Suprapubic skin (tissue), 4 donors: ENCODE measurements around the gene CAMK2A.

Experiments
- EP300 ChIP-seq: sonication (generic); formaldehyde crosslinking; IDR thresholded peaks from one replicate; pipeline ENCODE4 v1.6.1; 2017; ENCODE audit warnings: antibody characterized with exemption
- POLR2A ChIP-seq, 2 donors: fragments of 450-650 bp; IDR thresholded peaks; one replicate each; pipeline ENCODE4 v1.6.1; 2017; ENCODE audit warnings: antibody characterized with exemption in 2 of 2, mild to moderate bottlenecking in 2 of 2, moderate library complexity in 2 of 2
- POLR2AphosphoS5 ChIP-seq, 3 donors: sonication (generic); formaldehyde crosslinking; IDR thresholded peaks; one replicate each; pipeline ENCODE4 v1.6.1; 2017; ENCODE audit warnings: antibody characterized with exemption in 3 of 3
- TF ChIP-seq, protein P1 (sequence below), 2 donors: fragments of 200-600 bp in 1 of 2; fragments of 450-650 bp in 1 of 2; sonication (generic) in 1 of 2; IDR thresholded peaks; one replicate each; pipeline ENCODE4 v1.5.1; 2016 to 2019; ENCODE audit warnings: antibody characterized with exemption in 2 of 2, mild to moderate bottlenecking in 1 of 2, moderate library complexity in 1 of 2

DNA sequence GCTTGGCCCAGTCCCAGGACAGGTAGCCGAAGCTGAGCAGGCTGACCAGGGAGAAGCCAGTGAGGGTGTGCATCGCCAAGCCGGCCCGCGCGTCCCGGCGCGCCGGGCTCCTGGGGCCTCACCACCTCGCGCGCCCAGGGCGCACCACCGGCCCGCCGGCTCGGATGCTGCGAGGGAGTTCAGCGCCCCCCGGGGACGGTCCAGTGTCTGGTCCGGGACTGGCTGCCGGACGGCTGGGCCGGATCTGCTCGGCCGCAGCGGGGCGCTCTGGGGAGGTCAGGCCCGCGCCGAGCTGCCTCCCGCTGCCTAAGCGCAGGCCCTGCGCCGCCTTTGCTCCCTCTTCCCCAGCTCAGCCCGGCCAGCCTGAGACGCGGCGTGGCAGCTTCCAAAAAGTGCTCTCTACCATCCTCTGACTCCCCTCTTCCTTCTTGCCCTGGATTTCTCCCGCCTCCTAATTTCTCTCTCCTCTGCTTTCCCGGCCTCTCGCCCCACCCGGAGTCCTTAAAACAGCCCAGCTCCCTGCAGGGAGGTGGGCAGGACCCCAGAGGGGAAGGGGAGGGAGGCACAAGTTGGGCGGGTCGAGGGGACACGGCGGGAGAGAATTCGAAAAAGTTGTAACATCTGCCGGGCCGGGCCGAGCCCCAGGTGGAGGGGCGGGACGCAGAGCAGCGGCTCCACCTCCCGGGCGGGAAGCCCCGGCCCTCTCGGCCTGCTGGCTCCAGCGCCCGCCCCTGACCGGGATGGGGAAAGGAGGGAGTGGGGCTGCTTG is 12.9 kb upstream of the CAMK2A start, which contains the start of gene ARSI:
- TF ChIP-seq, protein P1, sequence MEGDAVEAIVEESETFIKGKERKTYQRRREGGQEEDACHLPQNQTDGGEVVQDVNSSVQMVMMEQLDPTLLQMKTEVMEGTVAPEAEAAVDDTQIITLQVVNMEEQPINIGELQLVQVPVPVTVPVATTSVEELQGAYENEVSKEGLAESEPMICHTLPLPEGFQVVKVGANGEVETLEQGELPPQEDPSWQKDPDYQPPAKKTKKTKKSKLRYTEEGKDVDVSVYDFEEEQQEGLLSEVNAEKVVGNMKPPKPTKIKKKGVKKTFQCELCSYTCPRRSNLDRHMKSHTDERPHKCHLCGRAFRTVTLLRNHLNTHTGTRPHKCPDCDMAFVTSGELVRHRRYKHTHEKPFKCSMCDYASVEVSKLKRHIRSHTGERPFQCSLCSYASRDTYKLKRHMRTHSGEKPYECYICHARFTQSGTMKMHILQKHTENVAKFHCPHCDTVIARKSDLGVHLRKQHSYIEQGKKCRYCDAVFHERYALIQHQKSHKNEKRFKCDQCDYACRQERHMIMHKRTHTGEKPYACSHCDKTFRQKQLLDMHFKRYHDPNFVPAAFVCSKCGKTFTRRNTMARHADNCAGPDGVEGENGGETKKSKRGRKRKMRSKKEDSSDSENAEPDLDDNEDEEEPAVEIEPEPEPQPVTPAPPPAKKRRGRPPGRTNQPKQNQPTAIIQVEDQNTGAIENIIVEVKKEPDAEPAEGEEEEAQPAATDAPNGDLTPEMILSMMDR (IDR thresholded peaks at IDR 0.05) = no peak
- TF ChIP-seq POLR2A (IDR thresholded peaks at IDR 0.05) (no peak), EP300 (no peak), POLR2AphosphoS5 (IDR thresholded peaks at IDR 0.05) (no peak)
